Motor neuron (in vitro differentiated cells): ENCODE data around the gene PMEPA1. TPM values are rescaled to one million over a fixed set of nuclear protein-coding genes. Genes with fewer than 3 reads are reported as not detected.

Source experiments
- ATAC-seq, 8 experiments: fragments of 200-7000 bp; cut with Tn5 transposase; replicated peaks in 6 of 8; 2 replicates each; pipeline ENCODE4 v1.8.0; 2021; ENCODE audit warnings: mild to moderate bottlenecking in 8 of 8, moderate library complexity in 8 of 8
- H3K27ac ChIP-seq, 2 donors: fragments of 250-450 bp; sonication (Bioruptor Pico); 2 replicates each; pipeline ENCODE4 v1.9.0; 2021; ENCODE audit warnings: antibody characterized with exemption in 2 of 2, mild to moderate bottlenecking in 2 of 2, moderate library complexity in 1 of 2
- H3K4me1 ChIP-seq, 2 donors: fragments of 250-450 bp; sonication (Bioruptor Pico); replicated peaks in 1 of 2; 2 replicates each; pipeline ENCODE4 v1.6.1; 2021; ENCODE audit warnings: antibody characterized with exemption in 2 of 2, mild to moderate bottlenecking in 2 of 2, moderate library complexity in 1 of 2
- H3K4me3 ChIP-seq, 5 donors: fragments of 250-450 bp; sonication (Bioruptor Pico); 2 replicates each; pipeline ENCODE4 v1.9.0; 2021; ENCODE audit warnings: antibody characterized with exemption in 5 of 5, mild to moderate bottlenecking in 5 of 5, moderate library complexity in 4 of 5
- WGBS, 10 experiments: fragments of 450-650 bp; shearing (Covaris generic); methylation state at CpG; one replicate each; pipeline ENCODE4 v1.0.0; 2022; 5-methylcytosine and 5-hydroxymethylcytosine counted together
- in situ Hi-C, 9 experiments: fragments of 400-800 bp; cut with MboI; loops; one replicate each; pipeline ENCODE4 v1.15.0; 2021; ENCODE audit warnings: low sequenced_read_pairs in 9 of 9, low pct_unique_long_range_greater_than_20kb in 2 of 9; ENCODE audit not compliant: unreplicated experiment in 9 of 9
- total RNA-seq, 8 experiments: library from RNA; unstranded; fragments of 300-600 nt; gene quantifications; 2 replicates each; pipeline versions ENCODE4 v1.2.3 to v1.2.4, GENCODE V29; 2022

The PMEPA1 gene
- total RNA-seq, 8 experiments from 2014 or later = 0.61 to 26.2 (median 2.8) TPM

- Histone ChIP-seq H3K4me1 (peaks cover 6 to 24% of the 10 kb centered on the region in 2 donors), H3K4me3 (no peak overlapping the region), H3K27ac (no peak overlapping the region)
- in situ Hi-C loops = no loop called here
- WGBS, 10 experiments = 20 to 86% (median 74%) methylated on average over 1 to 7 of the region's 23 CpGs; no CpG with 5 or more reads in 4 of the 10 experiments
- ATAC-seq = no peak
Measured at GRCh38 chr20:57714409-57715267, 4.8 kb upstream of the PMEPA1 start.

DNA sequence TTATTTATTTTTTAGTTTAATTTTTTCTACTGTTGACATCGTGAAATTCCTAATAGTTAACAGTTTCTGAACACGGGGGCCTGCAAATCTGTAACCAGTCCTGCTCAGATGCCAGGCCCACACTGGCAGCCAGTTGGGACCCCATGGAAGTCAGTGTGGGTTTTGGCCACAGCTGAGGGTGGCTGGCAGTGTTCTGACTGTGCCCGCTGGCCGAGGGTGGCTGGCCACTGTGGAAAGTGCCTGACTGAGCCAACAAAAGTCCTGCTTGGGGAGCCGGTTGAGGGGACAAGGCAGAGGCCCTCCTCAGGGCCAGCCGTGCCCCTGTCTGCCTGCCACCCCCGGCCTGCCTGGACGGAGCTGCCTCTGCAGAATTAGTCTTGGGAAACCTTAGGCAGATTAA is 4.1 kb upstream of the PMEPA1 start:
- 68 to 100% (median 78%) methylated on average over 1 to 7 of the region's 8 CpGs; no CpG with 5 or more reads in 6 of the 10 experiments for WGBS, 10 experiments
- no peak overlapping the region for H3K4me3 ChIP-seq
- ATAC-seq = no peak
- in situ Hi-C loops = no loop called here
- H3K27ac ChIP-seq = no peak overlapping the region
- H3K4me1 ChIP-seq = peaks cover 6 to 24% of the 10 kb centered on the region in 2 donors

- no peak for ATAC-seq
- H3K27ac ChIP-seq = no peak overlapping the region
- peaks cover 6 to 24% of the 10 kb centered on the region in 2 donors for H3K4me1 ChIP-seq
- in situ Hi-C loops = no loop called here
- 14 to 82% (median 77%) methylated on average over 1 to 4 of the region's 10 CpGs; no CpG with 5 or more reads in 6 of the 10 experiments for WGBS, 10 experiments
- no peak overlapping the region for H3K4me3 ChIP-seq
Measured at GRCh38 chr20:57713505-57713903, 3.7 kb upstream of the PMEPA1 start.

- peaks cover 12 to 28% of the 10 kb centered on the region in 2 donors for H3K4me1 ChIP-seq
- WGBS, 10 experiments = 13 to 100% (median 50%) methylated on average over 1 to 3 of the region's 5 CpGs; no CpG with 5 or more reads in 5 of the 10 experiments
- H3K4me3 ChIP-seq = no peak overlapping the region
- H3K27ac ChIP-seq = no peak overlapping the region
- in situ Hi-C loops = no loop called here
- peak in 1 of 8 experiments; percentile 2 for ATAC-seq
Measured at GRCh38 chr20:57712851-57713504, 3.2 kb upstream of the PMEPA1 start.

DNA sequence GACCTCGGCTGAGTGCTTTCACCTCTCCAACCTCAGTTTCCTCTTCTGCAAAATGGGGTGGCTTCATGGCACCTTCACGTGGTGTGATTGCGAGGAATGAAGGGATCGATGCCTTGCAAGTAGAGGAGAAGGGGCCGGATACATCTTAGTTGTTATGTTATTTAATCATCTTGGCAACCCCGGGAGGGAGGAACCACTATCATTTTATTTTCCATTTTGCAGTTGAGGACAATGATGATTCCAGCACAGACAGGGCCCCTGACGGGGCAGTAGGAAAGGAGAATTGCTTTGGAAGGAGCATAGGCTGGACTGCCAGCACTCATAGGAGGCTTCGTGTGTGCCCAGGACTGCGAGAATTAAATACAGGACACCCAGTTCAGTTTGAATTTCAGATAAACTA is 2.5 kb upstream of the PMEPA1 start:
- 40 to 100% (median 73%) methylated on average over 1 to 7 of the region's 9 CpGs; no CpG with 5 or more reads in 2 of the 10 experiments for WGBS, 10 experiments
- no peak for ATAC-seq
- no peak overlapping the region for H3K27ac ChIP-seq
- H3K4me3 ChIP-seq = no peak overlapping the region
- in situ Hi-C loops = no loop called here
- peaks cover 16 to 34% of the 10 kb centered on the region in 2 donors for H3K4me1 ChIP-seq

DNA sequence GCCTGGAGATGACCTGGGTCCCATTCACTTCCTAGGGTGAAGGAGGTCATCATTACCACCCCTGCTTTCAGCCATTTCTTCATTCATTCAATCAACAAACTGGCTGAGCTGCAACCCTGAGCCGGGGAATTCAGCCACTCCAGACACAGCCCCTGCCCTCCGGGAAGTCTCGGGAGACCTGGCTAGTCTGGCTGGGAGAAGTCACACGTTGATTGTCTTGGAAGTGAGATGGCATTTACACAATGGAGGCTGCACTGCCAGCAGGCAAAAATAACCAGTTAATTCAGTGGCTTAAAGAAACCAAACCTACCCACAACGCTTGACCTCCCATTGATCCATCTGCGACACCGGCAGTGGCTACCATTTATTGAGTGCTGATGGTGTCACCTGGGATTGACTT is 2.0 kb upstream of the PMEPA1 start:
- Histone ChIP-seq H3K27ac (no peak overlapping the region), H3K4me3 (no peak overlapping the region), H3K4me1 (peaks cover 18 to 39% of the 10 kb centered on the region in 2 donors)
- 58 to 81% (median 76%) methylated on average over 1 to 7 of the region's 7 CpGs; no CpG with 5 or more reads in 3 of the 10 experiments for WGBS, 10 experiments
- in situ Hi-C loops = no loop called here
- no peak for ATAC-seq

GRCh38 chr20:57711311-57711712 is 1.5 kb upstream of the PMEPA1 start:
- ATAC-seq = no peak
- 37 to 100% (median 68%) methylated on average over 1 to 6 of the region's 8 CpGs; no CpG with 5 or more reads in 2 of the 10 experiments for WGBS, 10 experiments
- Histone ChIP-seq H3K4me1 (peaks cover 18 to 44% of the 10 kb centered on the region in 2 donors), H3K27ac (no peak overlapping the region), H3K4me3 (peak overlapping the region in 2 of 5 donors; percentile 80 to 88)
- in situ Hi-C loops = no loop called here

GRCh38 chr20:57710841-57711240 is 1.0 kb upstream of the PMEPA1 start:
- Histone ChIP-seq H3K27ac (no peak overlapping the region), H3K4me1 (peaks cover 18 to 48% of the 10 kb centered on the region in 2 donors), H3K4me3 (peak overlapping the region; percentile 68 to 91 (median 86))
- in situ Hi-C loops = no loop called here
- 0 to 40% (median 31%) methylated on average over 1 to 6 of the region's 6 CpGs; no CpG with 5 or more reads in 1 of the 10 experiments for WGBS, 10 experiments
- no peak for ATAC-seq

DNA sequence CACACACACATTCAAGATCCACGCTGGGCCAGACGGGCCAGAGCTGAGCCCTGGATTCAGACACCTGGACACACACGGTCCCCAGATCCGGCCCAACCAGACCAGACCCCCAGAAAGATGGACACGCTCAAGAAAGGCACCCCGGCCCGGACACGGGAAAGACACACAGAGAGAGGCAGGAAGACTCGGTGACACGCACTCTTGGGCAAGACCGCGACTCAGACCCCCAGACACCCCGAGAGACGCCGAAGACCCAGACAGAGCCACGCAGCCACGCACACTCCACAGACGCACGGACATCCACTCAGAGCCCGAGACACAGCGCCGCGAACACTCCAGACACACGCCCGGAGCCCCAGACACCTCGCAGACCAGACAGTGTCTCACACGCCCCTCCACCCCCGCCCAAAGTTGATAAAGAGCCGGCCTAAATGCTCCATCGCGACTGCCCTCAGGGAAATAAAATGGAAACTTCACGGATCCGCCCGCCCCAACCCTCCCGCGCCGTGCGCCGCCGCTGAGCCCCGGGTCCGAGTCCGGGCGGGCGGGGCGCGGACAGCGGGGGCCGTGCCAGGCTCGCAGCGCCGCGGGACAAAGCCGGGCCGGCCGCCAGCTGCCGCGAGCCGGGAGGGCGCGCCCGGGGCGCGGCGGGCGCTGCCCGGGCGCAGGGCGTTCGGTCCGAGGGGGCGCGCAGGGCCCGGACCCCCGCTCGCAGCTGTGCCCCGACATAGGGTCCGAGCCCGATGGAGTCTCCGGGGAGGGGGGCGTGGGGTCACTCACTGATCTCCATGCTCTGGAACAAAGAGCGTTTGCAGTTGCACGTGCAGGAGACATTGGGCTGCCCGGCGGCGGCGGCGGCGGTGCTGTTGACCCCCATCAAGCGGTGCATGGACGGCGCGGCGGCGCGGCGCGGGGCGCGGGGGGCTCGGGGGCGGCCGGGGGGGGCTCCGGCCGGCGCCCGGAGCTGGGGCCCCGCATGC is 831 bp downstream of the PMEPA1 start:
- Histone ChIP-seq H3K27ac (peak overlapping the region in 1 of 2 donors; percentile 53), H3K4me3 (peak overlapping the region; percentile 68 to 91 (median 86)), H3K4me1 (peaks cover 18 to 58% of the 10 kb centered on the region in 2 donors)
- in situ Hi-C loops = no loop called here
- peak; percentile 3 to 38 (median 10) for ATAC-seq
- 0 to 4% (median 0%) methylated on average over 2 to 11 of the region's 108 CpGs; no CpG with 5 or more reads in 7 of the 10 experiments for WGBS, 10 experiments

GRCh38 chr20:57707849-57708693 is 1.7 kb downstream of the PMEPA1 start:
- ATAC-seq = no peak
- in situ Hi-C loops = no loop called here
- H3K4me1 ChIP-seq = peaks cover 18 to 56% of the 10 kb centered on the region in 2 donors
- H3K4me3 ChIP-seq = peak overlapping the region; percentile 68 to 91 (median 86)
- no peak overlapping the region for H3K27ac ChIP-seq
- 20 to 93% (median 37%) methylated on average over 1 to 9 of the region's 23 CpGs; no CpG with 5 or more reads in 3 of the 10 experiments for WGBS, 10 experiments

DNA sequence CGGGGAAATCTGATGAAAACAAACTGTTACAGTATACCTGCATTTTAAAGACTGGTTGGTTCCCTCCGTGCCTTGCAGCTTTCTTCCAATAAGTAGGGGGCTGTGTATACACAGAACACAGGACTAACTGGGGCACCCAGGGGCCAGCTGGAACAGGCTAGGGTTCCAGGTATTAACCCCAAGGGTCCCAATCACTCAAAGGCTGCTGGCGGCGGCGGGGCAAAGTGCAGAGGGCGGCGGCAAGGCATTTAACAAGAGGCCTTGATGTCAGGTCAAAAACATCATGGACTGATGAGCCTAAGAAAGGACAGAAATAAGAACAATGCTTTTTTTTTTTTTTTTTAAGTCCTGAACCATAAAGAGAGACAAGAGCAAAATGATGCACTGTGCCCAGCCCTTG is 2.5 kb downstream of the PMEPA1 start:
- Histone ChIP-seq H3K4me3 (peak overlapping the region in 4 of 5 donors; percentile 80 to 91 (median 87)), H3K27ac (no peak overlapping the region), H3K4me1 (peaks cover 18 to 48% of the 10 kb centered on the region in 2 donors)
- 40 to 100% (median 80%) methylated on average over 1 to 3 of the region's 7 CpGs; no CpG with 5 or more reads in 1 of the 10 experiments for WGBS, 10 experiments
- ATAC-seq = no peak
- in situ Hi-C loops = no loop called here
